Activated CD8-positive, alpha-beta T cell treated with anti-CD3 and anti-CD28 coated beads for 36 hours (primary cell): ENCODE measurements around the gene MYO15B. TPM values are rescaled to one million over a fixed set of nuclear protein-coding genes. Genes with fewer than 3 reads are reported as not detected.

Source experiments
- ATAC-seq: fragments of 200-7000 bp; cut with Tn5 transposase; one replicate; pipeline ENCODE4 v1.10.0; 2021; ENCODE audit warnings: mild to moderate bottlenecking, moderate library complexity
- CTCF ChIA-PET: fragments of 350-600 bp; sonication (Branson Sonifier 250); formaldehyde crosslinking; loops from one replicate; lab custom pipeline; 2021; ENCODE audit warnings: antibody characterized with exemption; lab: Charles Lee
- POLR2A ChIA-PET: fragments of 350-600 bp; sonication (Branson Sonifier 250); formaldehyde crosslinking; loops from one replicate; lab custom pipeline; 2021; ENCODE audit warnings: antibody characterized with exemption; lab: Charles Lee
- DNase-seq: peaks from one replicate; pipeline ENCODE4 v3.0.0-alpha.2; 2020
- H3K27ac Mint-ChIP-seq: one replicate; pipeline ENCODE4 v1.8.0; 2021; ENCODE audit warnings: mild to moderate bottlenecking, mixed read lengths
- H3K27me3 Mint-ChIP-seq: one replicate; pipeline ENCODE4 v1.8.0; 2021; ENCODE audit warnings: mixed read lengths
- H3K36me3 Mint-ChIP-seq: one replicate; pipeline ENCODE4 v1.8.0; 2021; ENCODE audit warnings: low read depth, mixed read lengths
- H3K4me1 Mint-ChIP-seq: one replicate; pipeline ENCODE4 v1.8.0; 2021; ENCODE audit warnings: low read depth, mixed read lengths
- H3K4me3 Mint-ChIP-seq: one replicate; pipeline ENCODE4 v1.8.0; 2021; ENCODE audit warnings: mild to moderate bottlenecking, moderate library complexity, mixed read lengths
- H3K9me3 Mint-ChIP-seq: one replicate; pipeline ENCODE4 v1.8.0; 2021; ENCODE audit warnings: mixed read lengths
- intact Hi-C: fragments of 100-400 bp; cut with micrococcal nuclease; formaldehyde crosslinking; loops from one replicate; pipeline ENCODE4 v1.10.0; 2022
- total RNA-seq, 2 experiments: library from RNA; stranded (reverse); gene quantifications; one replicate each; pipeline ENCODE4 v1.2.3, GENCODE V29; 2021
- TF ChIP-seq, protein P1 (sequence below): fragments of 200-600 bp; IDR thresholded peaks from one replicate; pipeline ENCODE4 v1.8.0; 2022; ENCODE audit warnings: antibody characterized with exemption, mild to moderate bottlenecking

The MYO15B gene
- total RNA-seq: 10 to 100 TPM; 24.9 to 28.7 TPM

DNA sequence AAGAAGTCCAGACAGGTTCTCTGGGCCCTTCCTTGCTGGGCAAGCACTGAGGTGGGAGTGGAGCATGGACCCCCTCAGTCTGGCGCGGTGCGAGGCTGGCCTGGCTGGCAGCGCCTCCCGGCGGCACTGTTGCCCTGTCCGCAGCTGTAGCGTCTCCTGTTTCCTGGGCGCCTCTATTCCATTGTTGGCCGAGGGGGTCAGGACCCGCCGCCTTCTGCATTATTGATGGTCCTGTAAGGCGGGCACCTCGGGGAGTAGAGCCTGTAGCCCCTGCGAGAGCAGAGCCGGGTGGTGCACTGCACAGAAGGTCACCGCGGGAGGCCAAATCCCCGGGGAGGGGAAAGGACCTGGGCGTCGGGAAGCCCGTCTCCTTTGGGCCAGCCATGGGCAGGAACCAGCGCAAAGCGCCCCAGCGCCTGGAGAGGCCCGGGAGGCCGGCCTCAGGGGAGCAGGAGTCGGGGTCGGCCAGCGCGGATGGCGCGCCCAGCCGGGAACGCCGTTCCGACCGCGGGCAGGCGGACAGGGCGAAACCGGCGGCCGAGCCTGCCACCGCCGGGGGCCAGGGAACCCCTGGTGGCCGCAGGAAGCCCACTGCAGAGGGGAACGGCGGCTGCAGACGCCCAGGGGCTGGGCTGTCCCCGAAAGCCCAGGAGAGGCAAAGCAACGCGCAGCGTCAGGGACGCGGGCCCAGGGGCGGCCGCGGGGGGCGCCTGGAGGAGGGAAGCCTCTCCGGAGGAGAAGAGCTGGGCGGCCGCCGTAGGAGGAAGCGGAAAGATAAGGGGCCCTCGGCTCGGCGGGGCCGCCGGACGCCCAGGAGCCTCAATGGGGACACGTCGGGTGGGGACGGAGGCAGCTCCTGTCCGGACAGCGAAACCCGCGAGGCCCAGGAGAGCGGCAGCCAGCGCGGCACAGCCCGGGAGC, at the start of gene MYO15B:
Gene MYO15B, plus strand, starts transcription at position 126 of the 921 bp plus-strand sequence. Its CDS starts 258 bp downstream, at position 384.
- CTCF ChIA-PET: interaction anchor here (0.8 to 3.4 kb wide), 12 partner anchors 13 to 174 kb away, joined by 3 to 17 read pairs (median 4); partner anchors contain the start of genes SMIM5, TMEM94 and TSEN54
- ATAC-seq (peak; percentile 52), DNase-seq (peak; percentile 82)
- Mint-ChIP-seq H3K4me1 (peaks cover 6% of the 10 kb centered on the region), H3K9me3 (no peaks in the 10 kb centered on the region), H3K27ac (peak within 1 kb of the TSS; percentile 70), H3K4me3 (peak within 1 kb of the TSS; percentile 68), H3K27me3 (no peaks in the 10 kb centered on the region), H3K36me3 (no peaks in the 10 kb centered on the region)
- POLR2A ChIA-PET: interaction anchor here (0.6 to 2.2 kb wide), 5 partner anchors 17 to 185 kb away, joined by 3 to 12 read pairs (median 3); partner anchors contain the start of genes GALK1 and TSEN54
- TF ChIP-seq, protein P1, sequence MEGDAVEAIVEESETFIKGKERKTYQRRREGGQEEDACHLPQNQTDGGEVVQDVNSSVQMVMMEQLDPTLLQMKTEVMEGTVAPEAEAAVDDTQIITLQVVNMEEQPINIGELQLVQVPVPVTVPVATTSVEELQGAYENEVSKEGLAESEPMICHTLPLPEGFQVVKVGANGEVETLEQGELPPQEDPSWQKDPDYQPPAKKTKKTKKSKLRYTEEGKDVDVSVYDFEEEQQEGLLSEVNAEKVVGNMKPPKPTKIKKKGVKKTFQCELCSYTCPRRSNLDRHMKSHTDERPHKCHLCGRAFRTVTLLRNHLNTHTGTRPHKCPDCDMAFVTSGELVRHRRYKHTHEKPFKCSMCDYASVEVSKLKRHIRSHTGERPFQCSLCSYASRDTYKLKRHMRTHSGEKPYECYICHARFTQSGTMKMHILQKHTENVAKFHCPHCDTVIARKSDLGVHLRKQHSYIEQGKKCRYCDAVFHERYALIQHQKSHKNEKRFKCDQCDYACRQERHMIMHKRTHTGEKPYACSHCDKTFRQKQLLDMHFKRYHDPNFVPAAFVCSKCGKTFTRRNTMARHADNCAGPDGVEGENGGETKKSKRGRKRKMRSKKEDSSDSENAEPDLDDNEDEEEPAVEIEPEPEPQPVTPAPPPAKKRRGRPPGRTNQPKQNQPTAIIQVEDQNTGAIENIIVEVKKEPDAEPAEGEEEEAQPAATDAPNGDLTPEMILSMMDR: peak; percentile 44
- intact Hi-C loops: loop anchor here (10.0 kb wide), 1 partner anchor 63 kb away; the partner anchor contains the start of gene LLGL2

DNA sequence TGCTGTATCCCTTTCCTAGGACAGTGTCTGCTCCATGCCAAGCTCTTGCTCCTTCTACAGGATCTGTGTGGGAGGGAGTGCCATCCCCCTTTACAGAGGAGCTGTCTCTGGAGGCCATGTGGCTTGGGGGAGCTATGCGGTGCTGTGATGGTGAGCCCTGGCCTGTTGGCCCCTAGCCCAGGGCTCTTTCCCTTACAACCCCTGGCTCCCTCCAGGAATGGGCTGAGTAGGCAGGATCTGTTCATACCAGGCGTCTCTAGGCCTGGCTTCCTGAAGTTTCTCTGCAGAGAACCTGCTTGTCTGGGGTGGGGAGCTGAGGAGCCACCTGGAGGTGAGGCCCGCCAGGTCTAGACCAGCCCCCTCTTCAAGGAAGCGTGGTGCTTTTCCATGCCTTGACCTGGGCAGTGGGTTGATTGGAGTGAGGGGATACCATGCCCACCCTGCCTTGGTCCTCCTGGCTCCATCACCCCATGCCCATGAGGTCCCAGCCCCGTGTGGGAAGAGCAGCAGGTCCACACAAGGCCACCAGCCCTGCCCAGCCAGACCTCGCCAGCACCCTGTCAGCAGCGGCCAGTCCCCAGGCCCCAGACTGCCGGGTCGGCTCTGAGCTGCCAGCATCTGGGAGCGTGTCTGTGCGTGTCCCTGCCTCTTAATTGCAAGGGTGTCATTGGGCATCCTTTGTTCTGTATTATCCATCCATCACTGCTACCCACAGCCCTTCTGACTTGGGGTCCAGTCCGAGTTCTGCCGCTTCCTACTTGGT, 47.5 kb upstream of the MYO15B start:
- ChIA-PET CTCF (interaction anchor here (1.2 kb wide), 1 partner anchor 13 kb away, joined by 5 read pairs; no protein-coding TSS in a partner anchor), POLR2A (no interaction called here)
- Mint-ChIP-seq H3K36me3 (no peaks in the 10 kb centered on the region), H3K27me3 (no peaks in the 10 kb centered on the region), H3K9me3 (no peaks in the 10 kb centered on the region), H3K4me1 (peaks cover 9% of the 10 kb centered on the region), H3K4me3 (no peak overlapping the region), H3K27ac (no peak overlapping the region)
- intact Hi-C loops: no loop called here
- ATAC-seq (no peak), DNase-seq (no peak)
- TF ChIP-seq, protein P1: no peak

DNA sequence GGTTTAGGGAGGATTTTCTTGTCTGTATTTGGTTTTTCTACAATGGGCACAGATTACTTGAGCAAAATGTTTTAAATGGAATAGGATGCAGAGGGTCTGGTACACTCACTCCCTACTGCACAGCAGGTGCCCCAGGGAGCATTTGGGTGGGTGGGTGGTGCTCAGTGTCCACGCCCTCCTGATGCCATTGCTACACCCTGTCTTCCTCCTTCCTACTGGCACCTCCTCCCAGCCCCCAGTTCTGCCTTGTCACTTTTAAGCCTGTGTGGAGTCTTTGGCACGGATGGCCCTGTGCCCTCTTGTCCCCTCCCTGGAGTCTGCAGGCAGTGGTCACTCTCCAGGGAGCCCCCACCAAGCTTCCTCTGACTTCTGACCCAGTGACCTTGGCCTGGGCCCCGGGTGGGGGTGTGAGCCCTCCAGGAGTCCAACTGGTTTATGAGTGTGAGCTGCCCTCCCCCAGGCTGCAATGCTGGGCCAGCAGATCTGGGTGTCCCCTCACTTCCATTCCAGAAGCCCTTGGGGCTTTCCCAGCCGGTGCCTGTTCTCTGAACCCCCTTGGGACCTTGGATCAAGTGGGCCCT, 46.6 kb upstream of the MYO15B start:
- POLR2A ChIA-PET: no interaction called here
- Mint-ChIP-seq H3K4me1 (peaks cover under 1% of the 10 kb centered on the region), H3K36me3 (no peaks in the 10 kb centered on the region), H3K27me3 (no peaks in the 10 kb centered on the region), H3K4me3 (no peak overlapping the region), H3K27ac (no peak overlapping the region), H3K9me3 (no peaks in the 10 kb centered on the region)
- intact Hi-C loops: no loop called here
- TF ChIP-seq, protein P1: no peak
- no peak for ATAC-seq
- DNase-seq: no peak
- CTCF ChIA-PET: no interaction called here

DNA sequence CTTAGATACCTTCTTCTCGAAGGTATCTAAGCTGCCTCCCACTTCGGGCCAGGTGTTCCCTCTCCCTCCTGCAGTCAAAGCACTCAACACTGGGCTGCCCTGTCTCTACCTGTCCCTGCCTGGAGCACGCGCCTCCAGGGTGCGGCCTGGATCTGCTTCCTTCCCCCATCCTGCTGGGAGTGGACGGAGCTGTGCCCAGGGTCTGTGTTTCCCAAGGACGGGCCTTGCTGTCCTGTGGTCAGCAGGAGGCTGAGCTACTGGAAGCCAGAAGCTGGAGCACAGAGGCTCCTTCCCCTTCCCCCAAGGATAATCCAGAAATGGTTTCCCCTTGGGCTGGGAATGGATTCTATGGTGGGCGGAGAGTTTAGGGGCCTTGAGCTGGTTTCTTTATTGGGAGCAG, 45.4 kb upstream of the MYO15B start:
- no peak overlapping the region for H3K27ac Mint-ChIP-seq
- intact Hi-C loops: no loop called here
- H3K4me1 Mint-ChIP-seq: no peaks in the 10 kb centered on the region
- no peak overlapping the region for H3K4me3 Mint-ChIP-seq
- H3K27me3 Mint-ChIP-seq: no peaks in the 10 kb centered on the region
- POLR2A ChIA-PET: interaction anchor here (0.6 kb wide), 1 partner anchor 38 kb away, joined by 3 read pairs; no protein-coding TSS in a partner anchor
- H3K36me3 Mint-ChIP-seq: no peaks in the 10 kb centered on the region
- DNase-seq (no peak), ATAC-seq (no peak)
- CTCF ChIA-PET: no interaction called here
- H3K9me3 Mint-ChIP-seq: no peaks in the 10 kb centered on the region
- TF ChIP-seq, protein P1: no peak
